GM06990 (cell line): Measurements from ENCODE around the gene WWTR1.

Source experiments
- DNase-seq: peaks from one replicate; pipeline ENCODE4 v3.0.0-alpha.2; 2011; ENCODE audit not compliant: insufficient read length; ENCODE audit errors: extremely low read depth
- H3K27me3 ChIP-seq: replicated peaks from 2 replicates; pipeline ENCODE4 v1.6.0; 2011; ENCODE audit warnings: low read length; ENCODE audit not compliant: control insufficient read depth, insufficient read depth
- H3K36me3 ChIP-seq: 2 replicates; pipeline ENCODE4 v1.5.1; 2011; ENCODE audit warnings: low read length; ENCODE audit not compliant: control insufficient read depth, insufficient read depth
- H3K4me3 ChIP-seq: replicated peaks from 2 replicates; pipeline ENCODE4 v1.5.1; 2011; ENCODE audit warnings: low read depth, mild to moderate bottlenecking, control low read depth, low read length
- CTCF ChIP-seq: IDR thresholded peaks from 2 replicates; pipeline ENCODE4 v1.5.1; 2011; ENCODE audit warnings: low read length, control low read depth, mild to moderate bottlenecking, inconsistent platforms; ENCODE audit not compliant: insufficient read depth, poor library complexity, severe bottlenecking

Gene WWTR1

GRCh38 chr3:149581248-149581647 is 76.6 kb downstream of the WWTR1 start:
- DNase-seq: no peak
- no peak for TF ChIP-seq CTCF
- Histone ChIP-seq H3K36me3 (no peaks in the 10 kb centered on the region), H3K4me3 (no peak overlapping the region), H3K27me3 (no peaks in the 10 kb centered on the region)

DNA sequence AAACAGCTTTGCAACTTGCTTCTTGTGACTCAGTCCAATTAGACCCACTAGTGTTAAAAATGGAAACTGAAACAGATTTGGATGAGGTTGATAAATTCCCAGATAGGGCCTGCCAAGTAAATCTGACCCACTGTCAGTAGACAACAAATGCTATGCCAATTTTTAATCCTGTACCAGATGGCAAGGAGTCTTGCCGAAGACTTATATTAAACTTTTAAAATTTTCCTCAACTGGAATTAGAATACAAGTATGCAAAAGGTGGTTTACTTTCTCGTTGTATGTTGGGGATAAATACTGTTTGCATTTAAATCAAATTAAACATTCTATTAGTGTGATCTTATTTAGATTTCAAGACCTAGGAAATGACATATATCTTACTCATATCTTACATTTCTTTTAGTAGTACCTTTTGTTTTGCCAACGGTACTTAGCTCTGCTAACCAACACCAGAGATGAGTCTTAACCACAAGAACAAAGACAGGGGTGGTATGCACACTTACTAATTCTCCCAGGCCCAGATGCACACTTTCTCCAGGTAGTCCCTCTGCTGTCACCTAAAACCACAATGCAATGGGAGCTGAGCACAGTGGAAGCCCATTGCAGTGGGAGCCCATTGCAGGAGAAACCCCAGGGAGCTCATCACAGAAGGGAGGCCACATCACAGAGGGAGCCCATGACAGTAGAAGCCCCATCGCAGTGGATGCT is 77.8 kb downstream of the WWTR1 start:
- H3K36me3 ChIP-seq: no peaks in the 10 kb centered on the region
- TF ChIP-seq CTCF: no peak
- H3K4me3 ChIP-seq: no peak overlapping the region
- peak; percentile 68 for DNase-seq
- no peaks in the 10 kb centered on the region for H3K27me3 ChIP-seq

DNA sequence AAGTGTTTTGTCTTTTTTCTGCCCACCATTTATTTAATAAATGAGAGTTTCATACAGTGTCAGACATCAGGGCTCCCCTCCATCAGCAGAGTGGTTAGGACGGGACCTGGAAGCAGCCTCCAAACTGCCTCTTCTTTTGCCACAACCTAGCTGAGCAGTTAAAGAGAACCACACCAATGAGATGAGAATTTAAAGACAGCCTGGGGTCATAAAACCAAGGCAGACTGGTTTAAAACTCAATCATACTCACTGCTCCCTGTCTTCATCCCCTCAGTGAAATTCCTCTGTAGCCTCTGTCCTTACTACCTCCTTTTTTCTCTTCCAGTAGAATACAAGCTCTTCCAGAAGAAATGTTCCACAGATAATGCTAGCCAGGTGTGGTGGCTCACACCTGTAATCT is 78.7 kb downstream of the WWTR1 start:
- no peak for DNase-seq
- Histone ChIP-seq H3K4me3 (no peak overlapping the region), H3K27me3 (no peaks in the 10 kb centered on the region), H3K36me3 (no peaks in the 10 kb centered on the region)
- TF ChIP-seq CTCF: no peak

DNA sequence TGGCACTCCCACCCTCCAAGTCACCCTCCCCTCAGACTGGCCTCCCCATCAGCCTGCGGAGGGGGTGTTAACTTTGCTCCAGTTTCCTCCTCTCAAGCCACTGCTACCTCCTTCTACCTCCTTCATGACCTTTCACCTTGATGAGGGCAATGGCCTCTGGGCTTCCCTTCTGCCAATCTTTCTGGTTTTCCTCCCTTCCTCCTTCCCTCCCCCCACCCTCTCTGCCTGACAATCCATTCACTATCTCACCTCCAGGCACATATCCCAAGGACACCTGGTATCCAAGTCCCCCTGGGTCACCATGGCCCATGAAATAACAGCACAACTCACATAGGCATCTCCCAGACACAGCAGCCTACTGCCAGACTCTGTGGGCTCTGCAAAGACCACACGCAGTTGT is 80.0 kb downstream of the WWTR1 start:
- Histone ChIP-seq H3K27me3 (no peaks in the 10 kb centered on the region), H3K36me3 (no peaks in the 10 kb centered on the region), H3K4me3 (no peak overlapping the region)
- DNase-seq: no peak
- no peak for TF ChIP-seq CTCF

DNA sequence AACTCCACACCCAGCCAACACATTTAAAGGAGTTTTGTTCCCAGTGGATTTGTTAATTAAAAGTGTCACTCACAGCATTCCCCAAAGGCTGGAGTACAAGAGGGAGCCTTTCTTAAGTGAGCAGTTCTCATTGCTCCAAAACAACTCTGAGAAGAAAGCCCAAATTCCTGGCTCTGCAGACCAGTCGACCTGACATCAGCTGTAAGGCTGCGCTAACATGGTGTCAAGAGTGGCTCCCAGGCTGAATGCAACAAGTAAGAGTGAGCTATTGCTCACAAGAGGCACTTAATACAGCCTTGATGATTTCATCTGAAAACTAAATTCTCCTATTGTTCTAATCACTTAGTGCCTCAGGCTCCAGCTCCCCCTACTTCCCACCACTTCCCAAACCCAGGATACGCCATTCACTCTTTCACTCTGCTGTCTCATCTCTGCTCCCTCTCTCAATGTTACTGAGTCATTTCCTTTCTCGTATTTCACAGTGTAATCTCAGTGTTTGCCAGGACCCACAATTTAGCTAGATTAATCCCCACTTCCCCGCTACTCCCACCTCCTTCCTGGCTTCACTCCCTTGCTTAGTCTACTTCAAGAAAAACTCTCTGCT is 81.8 kb downstream of the WWTR1 start:
- DNase-seq: no peak
- no peaks in the 10 kb centered on the region for H3K27me3 ChIP-seq
- TF ChIP-seq CTCF: no peak
- H3K36me3 ChIP-seq: no peaks in the 10 kb centered on the region
- H3K4me3 ChIP-seq: no peak overlapping the region
